ENCODE data around the gene GINS2.

GRCh38 chr16:85640585-85640984, 48.2 kb downstream of the GINS2 start:
- no peak for TF ChIP-seq CTCF (conservative IDR thresholded peaks at IDR 0.05; ENCODE audit: low read depth, low read length)
- TF ChIP-seq EZH2 (IDR thresholded peaks at IDR 0.05; ENCODE audit: borderline replicate concordance, low read depth, low read length, poor library complexity, severe bottlenecking): no peak

Data from A673 (cell line).